Progenitor cell of endocrine pancreas (in vitro differentiated cells): Measurements from ENCODE around the gene ATOSA. TPM values are rescaled to one million over a fixed set of nuclear protein-coding genes. Genes with fewer than 3 reads are reported as not detected.

ENCODE experiments used
- DNase-seq: peaks from one replicate; pipeline ENCODE4 v3.0.0; 2021; ENCODE audit warnings: low spot score; ENCODE audit not compliant: unreplicated experiment
- H3K27ac Mint-ChIP-seq: 2 replicates; pipeline ENCODE4 v1.8.0; 2021; ENCODE audit warnings: mild to moderate bottlenecking, moderate library complexity, mixed read lengths
- H3K27me3 Mint-ChIP-seq: 2 replicates; pipeline ENCODE4 v1.8.0; 2021; ENCODE audit warnings: mixed read lengths
- H3K36me3 Mint-ChIP-seq: 2 replicates; pipeline ENCODE4 v1.8.0; 2022; ENCODE audit warnings: mixed read lengths; ENCODE audit not compliant: insufficient read depth
- H3K4me1 Mint-ChIP-seq: 2 replicates; pipeline ENCODE4 v1.8.0; 2021; ENCODE audit warnings: low read depth, mixed read lengths
- H3K4me3 Mint-ChIP-seq: 2 replicates; pipeline ENCODE4 v1.8.0; 2021; ENCODE audit warnings: low read depth, mild to moderate bottlenecking, moderate library complexity, mixed read lengths
- H3K9me3 Mint-ChIP-seq: 2 replicates; pipeline ENCODE4 v1.8.0; 2021; ENCODE audit warnings: low read depth, mixed read lengths
- CTCF ChIP-seq: fragments of 200-600 bp; sonication (generic); IDR thresholded peaks from one replicate; pipeline ENCODE4 v1.5.0; 2021; ENCODE audit warnings: antibody characterized with exemption, mild to moderate bottlenecking; ENCODE audit not compliant: unreplicated experiment
- total RNA-seq: library from RNA; stranded (reverse); gene quantifications from 2 replicates; pipeline ENCODE4 v1.2.1, GENCODE V29; 2021

ATOSA gene
- total RNA-seq, 1 donor from 2014 or later = 56.9 TPM

GRCh38 chr15:52673312-52673711 is 5.9 kb downstream of the ATOSA start:
- no peaks in the 10 kb centered on the region for H3K27me3 Mint-ChIP-seq
- H3K27ac Mint-ChIP-seq = no peak overlapping the region
- DNase-seq = no peak
- H3K4me1 Mint-ChIP-seq = peaks cover 24% of the 10 kb centered on the region
- H3K9me3 Mint-ChIP-seq = no peaks in the 10 kb centered on the region
- H3K4me3 Mint-ChIP-seq = no peak overlapping the region
- H3K36me3 Mint-ChIP-seq = peaks cover 17% of the 10 kb centered on the region
- TF ChIP-seq CTCF = no peak

GRCh38 chr15:52672661-52673060 is 6.5 kb downstream of the ATOSA start:
- H3K4me3 Mint-ChIP-seq = no peak overlapping the region
- peaks cover 21% of the 10 kb centered on the region for H3K4me1 Mint-ChIP-seq
- DNase-seq = no peak
- peaks cover 22% of the 10 kb centered on the region for H3K36me3 Mint-ChIP-seq
- H3K27me3 Mint-ChIP-seq = no peaks in the 10 kb centered on the region
- TF ChIP-seq CTCF = no peak
- H3K9me3 Mint-ChIP-seq = no peaks in the 10 kb centered on the region
- H3K27ac Mint-ChIP-seq = no peak overlapping the region

DNA sequence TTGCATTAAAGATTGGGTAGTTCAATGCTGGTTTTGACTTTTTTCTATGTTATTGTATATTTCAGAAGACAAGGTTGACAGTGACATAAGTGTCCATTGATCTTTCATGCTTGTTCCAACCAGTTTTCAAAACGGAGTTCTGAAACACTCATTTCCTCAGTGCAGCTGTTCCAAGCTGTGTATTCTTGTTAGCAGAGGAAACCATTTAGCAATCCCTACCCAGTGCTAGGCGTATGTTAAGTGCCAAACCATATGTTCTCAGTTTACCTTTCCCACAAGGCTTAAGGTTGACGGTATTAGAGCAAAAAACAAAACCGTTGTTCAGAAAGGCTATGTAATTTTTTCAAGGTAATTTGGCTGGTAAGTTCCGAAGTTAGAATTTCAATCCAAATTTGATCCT is 9.1 kb downstream of the ATOSA start:
- Mint-ChIP-seq H3K4me3 (no peak overlapping the region), H3K27ac (peak overlapping the region; percentile 3), H3K36me3 (peaks cover 29% of the 10 kb centered on the region), H3K27me3 (no peaks in the 10 kb centered on the region), H3K9me3 (no peaks in the 10 kb centered on the region), H3K4me1 (peaks cover 5% of the 10 kb centered on the region)
- no peak for DNase-seq
- TF ChIP-seq CTCF = no peak

DNA sequence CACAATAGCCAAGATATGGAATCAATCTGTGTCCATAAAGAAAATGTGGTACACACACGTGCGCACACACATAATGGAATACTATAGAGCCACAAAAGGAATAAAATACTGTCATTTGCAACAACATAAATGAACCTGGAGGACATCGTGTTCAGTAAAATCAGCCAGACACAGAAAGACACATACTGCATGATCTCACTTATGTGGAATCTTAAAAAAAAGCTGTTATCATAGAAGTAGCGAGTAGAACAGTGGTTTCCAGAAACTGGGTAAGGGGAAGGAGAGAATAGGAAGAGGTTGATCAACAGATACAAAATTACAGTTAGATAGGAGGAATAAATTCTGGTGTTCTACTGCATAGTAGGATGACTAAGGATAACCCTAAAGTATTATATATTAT is 11.1 kb downstream of the ATOSA start:
- DNase-seq = no peak
- no peak for TF ChIP-seq CTCF
- Mint-ChIP-seq H3K27me3 (no peaks in the 10 kb centered on the region), H3K36me3 (peaks cover 36% of the 10 kb centered on the region), H3K4me1 (peaks cover 3% of the 10 kb centered on the region), H3K27ac (no peak overlapping the region), H3K4me3 (no peak overlapping the region), H3K9me3 (no peaks in the 10 kb centered on the region)

DNA sequence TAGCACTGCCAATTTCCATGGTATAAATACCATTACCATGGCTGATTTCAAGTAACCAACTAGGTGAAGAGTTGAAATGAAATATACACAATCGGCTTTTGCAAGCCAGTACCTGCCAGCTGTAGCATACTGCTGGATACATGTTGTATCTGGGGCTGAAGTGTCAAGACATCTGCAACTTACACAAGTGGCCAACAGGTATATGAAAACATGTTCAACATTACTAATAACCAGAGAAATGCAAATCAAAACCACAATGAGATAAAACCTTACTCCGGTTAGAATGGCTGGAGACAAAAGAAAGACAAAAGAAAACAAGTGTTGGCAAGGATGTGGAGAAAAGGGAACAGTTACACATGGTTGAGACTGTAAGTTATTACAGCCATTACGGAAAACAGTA is 11.6 kb downstream of the ATOSA start:
- no peak overlapping the region for H3K4me3 Mint-ChIP-seq
- DNase-seq = no peak
- no peak for TF ChIP-seq CTCF
- peaks cover 40% of the 10 kb centered on the region for H3K36me3 Mint-ChIP-seq
- H3K9me3 Mint-ChIP-seq = no peaks in the 10 kb centered on the region
- H3K27ac Mint-ChIP-seq = no peak overlapping the region
- H3K4me1 Mint-ChIP-seq = peaks cover 3% of the 10 kb centered on the region
- no peaks in the 10 kb centered on the region for H3K27me3 Mint-ChIP-seq
